NCI-H748 treated with DMSO at 0.1 percent for 48 hours (cell line): ENCODE data around the gene USB1.

Experiments used
- DNase-seq: peaks from one replicate; lab custom pipeline; 2025; lab: John Stamatoyannopoulos, UW

The USB1 gene

DNA sequence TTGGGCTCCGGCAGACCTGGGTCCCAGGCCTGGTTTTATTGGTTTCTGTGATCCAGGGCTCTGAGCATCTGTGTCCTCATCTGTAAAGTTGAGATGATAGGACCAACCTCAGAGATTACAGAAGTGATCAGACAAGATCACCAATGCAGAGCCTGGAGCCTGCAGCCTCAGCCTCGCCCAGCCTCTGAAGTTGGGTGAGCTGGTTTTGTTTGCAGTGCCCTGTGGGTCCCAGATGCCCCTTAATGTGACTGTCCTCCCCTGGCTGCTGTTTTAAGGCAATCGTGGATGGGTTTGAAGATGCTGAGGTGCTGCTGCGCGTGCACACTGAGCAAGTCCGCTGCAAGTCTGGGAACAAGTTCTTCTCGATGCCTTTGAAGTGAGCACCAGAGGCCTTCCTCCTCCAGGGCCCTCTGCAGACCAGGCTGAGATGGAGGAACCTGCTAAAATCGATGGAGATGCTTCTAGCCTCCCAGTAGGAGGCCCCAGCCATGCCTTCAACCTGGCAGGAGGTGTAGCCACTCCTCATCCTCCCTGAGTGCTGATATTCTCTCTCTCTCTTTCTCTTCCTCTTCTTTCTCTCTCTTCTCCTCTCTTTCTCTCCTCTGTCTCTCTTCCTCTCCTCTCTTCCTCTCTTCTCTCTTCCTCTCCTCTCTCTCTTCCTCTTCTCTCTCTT is 18.8 kb downstream of the USB1 start:
- DNase-seq: no peak

DNA sequence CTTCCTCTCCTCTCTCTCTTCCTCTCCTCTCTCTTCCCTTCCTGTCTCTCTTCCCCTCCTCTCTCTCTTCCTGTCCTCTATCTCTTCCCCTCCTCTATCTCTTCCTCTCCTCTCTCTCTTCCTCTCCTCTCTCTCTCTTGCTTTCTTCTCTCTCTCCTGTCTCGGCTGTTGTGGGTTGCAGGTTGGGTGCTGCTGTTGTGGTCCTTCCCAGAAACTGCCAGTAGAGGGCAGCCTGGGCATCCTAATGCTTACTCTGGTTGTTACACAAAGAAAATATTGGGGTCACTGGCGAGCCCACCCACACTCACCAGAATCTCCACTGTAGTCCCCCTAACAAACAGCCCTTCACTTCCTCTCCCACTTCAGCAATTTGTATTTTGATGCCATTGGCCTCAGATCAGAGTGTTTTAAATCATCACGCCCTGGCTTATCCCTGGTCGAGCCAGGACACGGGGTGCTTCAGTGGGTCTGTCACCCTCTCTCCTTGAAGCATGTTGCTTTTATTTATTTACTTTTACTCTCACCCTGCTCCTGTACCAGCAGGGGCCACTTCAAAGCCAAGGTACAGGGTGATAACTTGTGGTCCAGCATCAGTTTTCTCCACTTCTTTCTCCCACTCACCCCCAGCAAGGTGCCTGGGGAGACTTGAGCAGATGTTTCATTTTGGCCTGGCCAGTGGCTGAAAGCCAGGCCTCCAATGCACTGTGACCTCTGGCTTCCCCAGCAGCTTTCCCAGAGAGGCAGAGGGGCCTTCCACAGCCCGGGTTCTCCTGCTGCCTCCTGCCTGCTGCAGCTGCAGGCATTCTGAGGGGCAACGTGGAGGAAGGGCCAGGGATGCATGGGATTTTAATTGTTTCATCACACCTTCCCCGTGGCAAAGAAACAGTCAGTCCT is 19.7 kb downstream of the USB1 start:
- DNase-seq: no peak

DNA sequence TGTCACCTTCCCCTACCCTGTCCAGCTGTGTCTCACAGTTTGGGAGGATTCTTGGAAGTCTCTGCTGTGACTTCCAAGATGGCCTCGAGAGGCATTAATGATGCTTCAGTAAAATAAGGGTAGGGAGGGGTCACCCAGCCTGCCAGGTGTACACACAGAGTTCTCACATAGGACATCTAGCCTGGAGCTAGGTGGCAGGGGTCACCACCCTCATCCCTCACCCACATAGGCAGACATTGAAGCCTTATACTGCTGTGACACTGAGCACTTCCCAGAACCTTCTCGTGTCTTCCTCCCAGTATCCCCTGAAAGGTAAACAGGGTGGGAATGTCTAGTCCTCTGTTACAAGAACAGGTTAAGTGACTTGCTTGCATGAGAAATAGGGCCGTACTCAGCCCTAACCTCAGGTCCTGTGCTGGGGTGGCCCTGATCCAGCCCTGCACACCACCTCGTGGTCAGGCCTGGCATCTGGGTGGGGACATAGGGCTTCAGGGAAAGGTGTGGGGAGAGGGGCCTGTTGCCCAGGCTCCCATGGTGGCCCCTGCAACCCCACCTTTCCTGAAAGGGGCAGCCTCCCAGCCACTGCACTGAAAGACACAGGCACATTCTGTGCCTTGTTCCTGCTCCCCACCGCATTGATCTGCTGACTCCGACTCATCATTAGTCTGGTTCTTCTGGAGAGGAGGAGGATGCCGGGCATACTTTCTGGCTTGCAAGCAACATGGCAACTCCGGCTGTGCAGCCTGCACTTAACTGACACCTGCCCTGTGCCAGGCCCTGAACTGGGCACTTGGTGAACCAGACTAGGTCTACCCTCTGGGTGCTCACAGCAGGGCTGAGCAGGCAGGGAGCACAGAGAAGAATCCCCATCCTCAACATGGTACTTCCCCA is 20.7 kb downstream of the USB1 start:
- DNase-seq: no peak

DNA sequence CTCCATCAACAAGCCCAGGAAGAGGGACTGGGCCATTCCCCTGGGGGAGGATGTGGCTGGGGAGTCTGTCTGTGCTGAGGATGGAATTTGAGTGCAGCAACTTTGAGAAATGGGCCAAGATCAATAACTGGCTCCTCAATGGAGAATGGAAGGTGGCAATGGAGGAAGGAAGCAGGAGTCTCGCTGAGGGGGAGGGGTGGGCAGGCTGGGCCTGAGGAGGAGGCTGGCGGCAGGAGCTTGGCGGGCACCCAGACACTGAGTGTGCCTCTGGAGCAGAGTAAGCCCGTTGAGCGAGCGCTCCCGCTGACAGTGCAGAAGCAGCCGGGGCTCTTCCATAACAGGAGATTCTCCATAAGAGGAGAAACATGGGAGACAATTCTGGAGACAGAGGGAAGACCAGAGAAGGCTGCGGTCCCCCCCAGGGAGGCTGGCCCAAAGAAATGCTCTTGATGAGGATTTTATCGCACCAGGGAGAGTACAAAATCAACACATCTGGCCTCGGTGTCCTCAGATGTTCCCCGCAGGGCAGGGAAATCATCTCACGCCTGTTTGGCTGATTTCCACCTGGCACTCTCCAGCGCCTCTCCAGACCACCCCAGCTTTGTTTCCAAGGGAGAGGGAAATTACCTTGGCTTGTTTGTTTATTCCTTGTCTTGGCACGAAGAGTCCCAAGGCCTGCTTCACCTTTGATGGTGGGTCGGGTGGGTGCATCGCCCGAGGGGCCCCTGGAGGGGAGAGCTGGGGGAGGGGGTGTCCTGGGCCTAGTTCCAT is 21.6 kb downstream of the USB1 start:
- DNase-seq: no peak

DNA sequence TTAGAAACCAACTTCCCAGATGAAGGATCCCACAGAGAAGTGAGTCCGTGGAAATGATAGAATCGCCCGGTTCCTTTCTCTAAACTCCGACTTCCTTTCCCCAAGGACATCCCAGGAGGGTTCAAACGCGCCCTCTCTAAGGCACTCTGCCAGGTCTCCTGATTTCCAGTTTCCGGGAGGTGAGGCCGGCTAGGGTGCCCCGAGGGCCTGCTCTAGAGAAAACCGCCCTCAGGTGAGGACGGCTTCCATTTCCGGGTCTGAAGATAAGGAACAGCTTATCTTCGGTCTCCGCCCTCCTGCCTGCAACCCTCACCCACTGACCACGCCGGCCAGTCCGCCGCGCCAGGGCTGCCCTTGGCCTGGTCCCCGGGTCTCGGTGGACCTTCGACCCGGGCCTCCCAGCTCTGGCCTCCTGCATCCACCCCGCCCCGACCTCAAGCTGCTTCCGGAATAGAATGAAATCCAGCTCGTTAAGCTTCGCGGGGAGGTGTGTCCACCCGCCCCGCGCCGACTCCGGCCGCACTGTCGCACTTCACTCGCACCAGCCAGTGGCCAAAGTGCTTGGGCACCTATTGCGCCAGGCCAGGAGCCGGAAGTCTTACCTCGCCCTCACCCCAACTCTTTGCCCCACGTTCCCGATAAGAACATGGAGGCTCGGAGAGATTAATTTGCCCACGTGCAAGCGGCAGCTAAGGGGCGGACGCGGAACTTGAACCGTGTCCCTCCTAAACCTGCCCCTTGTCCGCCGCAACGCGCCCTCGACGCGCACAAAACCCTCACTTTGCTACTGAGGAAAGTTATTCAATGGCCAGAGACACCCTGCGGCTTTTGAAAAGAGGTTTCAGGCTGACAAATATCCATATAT is 23.5 kb downstream of the USB1 start:
- DNase-seq: no peak

DNA sequence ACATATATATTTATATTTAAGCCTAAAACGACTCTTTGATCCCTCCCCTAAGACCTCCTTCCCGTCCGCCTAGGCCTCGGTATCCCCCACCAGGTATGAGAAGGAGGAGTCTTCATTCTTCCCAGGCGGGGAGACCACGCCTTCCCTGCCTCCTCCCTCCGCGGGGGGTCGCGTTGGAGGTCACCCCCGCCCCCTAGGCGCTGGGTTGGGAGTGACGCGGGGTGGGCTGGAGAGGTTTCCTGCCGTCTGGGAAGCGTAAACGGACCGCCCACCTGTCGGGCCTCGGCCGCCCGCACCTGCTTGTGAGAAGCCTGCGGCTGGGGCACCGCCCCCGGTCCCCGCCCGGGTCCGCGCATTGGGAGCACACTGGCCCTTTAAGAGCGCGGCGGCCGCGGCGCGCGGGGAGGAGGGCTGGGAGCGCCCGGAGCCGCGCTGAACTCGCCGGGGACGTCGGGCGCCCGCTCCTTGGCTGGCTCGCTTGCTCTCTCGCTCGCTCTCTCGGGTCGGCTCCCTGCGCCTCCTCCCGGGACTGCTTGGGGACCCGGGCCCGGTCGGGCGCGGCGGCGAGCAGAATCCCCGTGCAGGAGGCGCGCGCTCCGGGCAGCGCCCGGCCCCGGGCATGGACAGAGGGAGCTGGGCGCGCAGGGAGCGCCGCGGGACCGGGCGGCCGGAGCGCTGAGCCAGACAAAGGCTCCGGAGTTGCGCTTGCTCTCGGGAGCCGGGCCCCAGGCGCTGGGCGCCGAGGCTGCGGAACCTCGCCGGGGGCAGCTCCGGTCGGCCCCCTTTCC is 24.3 kb downstream of the USB1 start, which contains the start of gene MMP15:
Gene MMP15, plus strand, starts transcription at position 404 of the 788 bp plus-strand sequence. CDS start 597 bp downstream, outside the sequence.
- peak; percentile 53 for DNase-seq

DNA sequence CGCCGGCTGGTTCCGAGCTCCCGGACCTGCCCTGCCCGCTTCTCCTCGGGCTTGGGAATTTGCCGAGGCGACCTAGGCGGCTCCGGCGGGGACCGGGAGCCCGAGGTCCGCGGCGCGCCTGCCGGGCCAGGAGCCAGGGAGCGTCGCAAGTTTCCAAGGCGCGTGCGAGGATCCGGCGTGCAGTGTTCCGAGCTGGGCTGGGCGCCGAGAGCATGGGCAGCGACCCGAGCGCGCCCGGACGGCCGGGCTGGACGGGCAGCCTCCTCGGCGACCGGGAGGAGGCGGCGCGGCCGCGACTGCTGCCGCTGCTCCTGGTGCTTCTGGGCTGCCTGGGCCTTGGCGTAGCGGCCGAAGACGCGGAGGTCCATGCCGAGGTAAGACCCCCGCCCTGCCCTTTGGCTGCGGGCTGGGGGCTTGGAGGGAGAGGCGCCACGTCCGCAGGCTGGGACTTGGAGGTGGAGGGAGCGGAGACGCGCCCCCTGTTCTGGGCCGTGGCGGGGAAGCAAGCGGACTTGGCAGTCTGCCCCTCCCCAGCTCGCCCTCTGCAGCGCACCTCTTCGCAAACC is 25.0 kb downstream of the USB1 start:
- DNase-seq: no peak

DNA sequence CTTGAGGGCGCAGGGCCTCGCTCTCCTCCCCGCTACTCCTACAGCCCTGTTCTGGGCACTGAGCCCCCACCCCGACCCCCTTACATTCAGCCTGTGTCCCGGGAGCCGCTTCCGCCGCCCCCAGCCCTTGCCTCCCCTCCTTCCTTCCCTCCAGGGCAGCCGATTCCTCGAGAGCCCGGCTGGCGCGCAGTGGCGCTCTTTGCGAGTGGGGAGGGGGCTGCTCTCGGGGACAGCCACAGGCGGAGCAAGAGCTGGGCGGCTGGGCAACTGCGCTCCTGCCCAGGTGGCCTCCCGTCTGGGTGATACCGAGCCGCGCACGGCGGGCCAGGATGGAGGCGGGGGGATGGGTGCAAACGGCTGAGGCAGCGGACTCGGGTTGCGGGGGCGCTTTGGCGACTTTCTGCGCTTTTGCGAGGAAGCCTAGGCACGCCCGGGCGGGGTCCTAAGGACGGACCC is 25.5 kb downstream of the USB1 start:
- no peak for DNase-seq

DNA sequence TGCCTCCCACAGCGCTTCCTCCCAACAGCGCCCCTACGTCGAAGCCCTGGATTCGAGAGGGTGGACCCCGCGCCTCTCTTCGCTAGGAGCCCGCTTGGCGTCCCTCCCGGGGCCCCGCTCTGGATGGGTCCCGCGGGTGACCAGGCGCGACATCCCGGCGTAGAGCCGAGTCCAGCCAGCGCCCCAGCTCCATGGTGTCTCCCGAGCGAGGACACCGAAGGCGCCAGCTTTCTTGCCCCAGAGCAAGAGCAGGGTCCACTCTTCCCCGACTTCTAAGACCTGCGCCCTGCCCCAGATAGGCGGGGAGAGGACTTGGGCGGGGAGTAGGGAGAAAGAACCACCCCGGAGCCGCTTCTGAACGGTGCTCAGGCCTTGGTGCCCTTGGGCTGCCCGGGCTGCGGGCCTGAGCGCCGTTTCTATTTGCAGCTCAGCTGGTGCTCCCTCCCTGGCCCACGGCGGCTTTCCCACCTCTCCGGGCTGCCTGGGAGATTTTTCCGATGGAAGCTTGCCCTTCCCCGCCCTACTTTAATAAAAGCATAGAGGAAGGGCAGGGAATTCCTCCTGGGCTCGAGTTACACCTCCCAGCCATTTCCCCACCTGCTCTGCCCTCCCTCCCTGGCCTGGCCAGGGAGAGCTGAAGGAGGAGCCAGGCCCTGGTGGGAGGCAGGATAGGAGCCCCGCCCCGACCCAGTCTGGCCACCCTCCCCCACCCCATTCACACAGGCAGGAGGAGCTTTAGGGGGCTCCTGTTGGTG is 26.1 kb downstream of the USB1 start:
- DNase-seq: no peak

DNA sequence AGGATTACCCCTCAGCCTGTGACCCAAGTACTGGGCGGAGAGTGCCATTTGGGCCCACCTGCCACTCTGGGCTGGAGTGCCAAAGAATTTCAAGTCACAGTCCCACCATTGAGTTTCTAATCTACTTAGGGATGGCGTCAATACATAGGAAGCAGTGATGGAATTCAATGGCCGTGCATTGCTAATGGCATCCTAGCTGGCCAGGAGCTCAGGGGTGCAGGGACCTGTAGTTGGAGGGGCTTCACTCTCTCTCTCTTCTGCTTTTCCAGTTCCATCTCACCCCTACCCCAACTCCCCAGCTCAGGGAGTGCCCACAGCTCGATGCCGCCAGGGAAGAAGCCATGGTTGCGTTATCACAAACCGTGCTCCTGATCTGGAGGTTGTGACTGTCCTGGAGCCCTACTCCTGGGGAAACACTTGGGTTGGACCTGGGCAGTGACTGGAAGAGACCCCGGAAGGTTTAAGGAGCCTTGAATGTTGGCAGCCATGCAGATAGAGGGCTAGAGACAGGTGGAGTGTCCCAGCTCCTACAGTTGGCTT is 26.8 kb downstream of the USB1 start:
- DNase-seq: no peak

DNA sequence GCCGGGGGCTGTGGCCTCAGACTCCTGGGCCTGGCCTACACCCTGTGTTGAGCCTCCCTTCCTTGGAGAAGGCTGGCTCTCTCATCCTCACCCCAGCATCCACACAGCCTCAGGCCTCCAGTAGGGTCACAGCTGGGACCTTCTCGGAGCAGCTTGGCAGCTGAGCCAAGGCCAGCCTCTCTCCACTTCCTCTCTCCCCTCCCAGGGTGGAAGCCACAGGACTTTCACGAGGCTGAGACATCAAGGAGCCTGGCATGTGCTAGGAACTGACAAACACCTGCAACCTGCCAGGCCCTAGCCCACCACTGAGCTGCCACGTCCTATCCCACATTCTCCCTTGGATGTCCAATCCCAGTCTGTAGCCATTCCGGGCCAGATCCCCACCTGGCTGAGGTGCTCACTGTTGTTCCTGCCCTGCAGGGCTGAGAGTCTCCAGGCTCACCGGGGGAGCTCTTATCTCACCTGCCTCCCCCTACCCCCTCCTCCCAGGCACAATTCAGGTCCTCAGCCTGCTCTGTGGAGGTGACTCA is 27.4 kb downstream of the USB1 start:
- DNase-seq: no peak

DNA sequence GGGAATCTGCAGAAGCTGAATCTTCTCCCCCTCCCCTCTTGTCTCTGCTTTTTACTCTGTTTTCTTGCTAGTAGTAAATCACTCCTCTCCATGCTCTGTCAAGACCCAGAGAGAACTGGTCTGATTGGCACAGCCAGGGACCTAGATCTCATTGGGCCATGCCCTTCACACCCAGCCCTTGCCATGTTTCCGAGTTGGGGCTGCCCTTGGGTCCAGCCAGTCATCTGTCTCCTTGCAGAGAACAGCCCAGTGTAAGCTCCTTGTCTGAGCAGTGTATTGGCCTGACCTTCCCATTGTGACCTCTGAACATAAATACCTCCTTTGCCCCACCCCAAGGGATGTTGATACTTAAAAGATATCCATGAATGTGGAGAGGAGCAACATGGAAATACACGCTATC is 28.2 kb downstream of the USB1 start:
- no peak for DNase-seq

DNA sequence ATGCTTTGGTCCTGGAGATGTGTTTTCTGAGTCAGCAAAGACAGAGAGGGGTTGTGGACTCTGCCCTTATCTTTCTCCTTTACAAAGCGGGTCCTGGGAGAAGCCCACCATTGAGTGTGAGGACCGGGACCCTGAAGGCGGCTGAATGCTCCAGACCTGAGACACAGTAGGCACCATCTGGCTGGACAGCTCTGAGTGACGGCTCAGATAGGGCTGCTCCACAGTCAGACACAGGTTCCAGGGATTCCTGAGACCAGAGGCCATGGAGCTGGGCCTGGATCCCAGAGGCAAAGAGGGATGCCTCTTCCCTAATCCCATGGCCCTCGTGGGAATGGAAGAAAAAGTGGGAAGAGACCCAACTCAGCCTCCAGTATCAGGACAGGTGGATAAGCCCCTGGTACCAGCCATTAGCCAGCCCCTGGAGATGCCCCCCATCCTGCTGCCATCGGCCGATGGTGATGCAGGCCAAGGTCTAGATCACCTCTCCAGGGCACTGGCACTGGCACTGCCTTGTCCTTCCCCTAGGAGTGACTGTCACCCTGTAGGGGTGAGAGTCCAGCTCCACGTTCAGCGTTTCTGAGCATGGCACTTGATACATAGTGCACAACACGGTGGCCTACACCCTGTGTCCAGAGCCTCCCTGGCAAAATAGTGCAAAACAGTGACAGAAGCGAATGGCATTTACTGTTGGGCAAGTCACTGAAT is 29.1 kb downstream of the USB1 start:
- no peak for DNase-seq

DNA sequence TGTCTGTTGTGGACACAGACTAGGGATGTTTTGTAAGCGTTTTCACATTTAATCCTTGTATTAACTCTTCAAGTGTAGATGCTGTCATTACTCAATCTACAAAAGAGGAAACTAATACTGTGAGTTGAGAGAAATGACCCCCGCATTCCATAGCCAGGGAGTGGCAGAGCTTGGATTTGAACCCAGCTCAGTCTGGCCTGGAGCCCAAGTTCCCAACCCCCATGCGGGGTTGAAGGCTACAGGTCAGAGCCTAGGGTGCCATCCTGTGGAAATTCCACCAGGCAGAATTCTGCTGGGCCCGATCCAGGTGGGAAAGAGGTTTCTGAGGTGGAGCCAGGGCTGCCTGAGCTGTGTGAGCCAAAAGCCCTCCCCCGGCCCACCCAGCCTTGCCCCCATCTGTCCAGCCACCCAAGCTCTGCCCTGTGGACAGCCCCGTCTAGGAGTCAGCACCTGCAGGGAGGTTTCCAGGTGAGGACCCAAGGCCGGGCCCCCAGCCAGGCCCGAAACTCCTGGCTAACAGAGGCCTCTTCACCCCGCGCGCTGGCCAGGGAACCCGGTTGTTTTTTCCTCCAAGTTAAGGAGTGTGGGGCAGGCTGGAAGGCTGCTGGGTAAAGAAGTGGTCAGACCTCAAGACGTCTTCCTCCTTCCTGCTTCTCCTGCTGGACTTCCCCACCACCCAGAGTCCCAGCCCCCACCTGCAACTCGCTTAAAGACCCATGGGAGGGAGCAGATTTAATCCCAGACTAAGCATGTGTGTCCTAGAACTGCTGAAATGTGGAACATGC is 30.0 kb downstream of the USB1 start:
- no peak for DNase-seq

DNA sequence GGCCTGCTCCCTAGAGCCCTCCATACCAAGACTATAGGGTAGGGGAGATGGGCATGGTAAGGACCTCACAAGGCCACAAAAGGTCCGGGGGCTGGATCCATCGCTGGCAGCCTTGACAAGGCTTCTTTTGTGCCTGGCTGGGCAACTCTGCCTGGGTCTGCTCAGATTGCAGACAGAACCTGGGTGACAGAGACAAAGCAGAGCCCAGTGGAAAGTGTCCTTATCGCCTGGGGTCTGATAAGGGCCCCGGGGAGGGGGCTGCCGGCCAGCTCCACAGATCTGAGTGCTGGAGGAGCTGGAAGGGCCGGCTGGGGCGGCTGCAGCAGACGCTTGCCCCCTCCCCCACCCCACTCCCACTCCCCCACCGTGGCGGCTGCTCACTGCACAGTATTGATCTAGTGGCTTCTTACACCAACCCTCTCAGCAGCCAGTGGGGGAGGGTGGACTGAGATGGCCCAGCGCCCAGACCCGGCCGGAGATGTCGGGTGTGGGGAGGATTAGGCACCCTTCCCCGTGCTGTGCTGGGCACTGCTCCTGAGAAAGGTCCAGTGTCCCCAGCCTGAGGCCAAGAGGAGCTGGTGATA is 31.6 kb downstream of the USB1 start:
- DNase-seq: no peak

DNA sequence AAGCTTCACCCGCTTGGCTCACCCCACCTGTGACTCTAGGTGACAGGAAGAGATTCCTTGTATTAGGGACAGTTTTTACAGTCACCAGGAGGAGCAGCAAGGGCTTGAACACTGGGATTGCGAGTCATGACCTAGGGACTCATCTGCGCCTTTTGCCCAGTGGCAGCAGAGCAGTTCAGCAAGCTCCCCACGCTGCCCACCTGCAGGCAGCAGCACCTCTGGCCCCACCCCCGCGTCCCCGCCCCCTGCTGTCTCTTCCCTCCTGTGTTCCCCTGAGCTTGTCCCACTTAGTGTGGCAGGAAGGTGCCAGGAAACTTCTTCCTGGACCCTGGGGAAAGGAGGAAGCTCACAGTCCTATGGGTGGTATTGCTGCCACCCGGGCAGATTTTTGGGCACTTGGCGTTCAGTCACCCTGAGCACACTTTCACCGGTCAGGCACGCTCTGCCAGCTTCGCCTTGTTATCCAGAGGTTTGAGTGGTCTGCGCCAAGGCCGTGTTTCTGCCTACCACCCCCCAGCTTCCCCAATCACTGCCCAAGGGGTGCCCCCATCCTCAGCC is 33.0 kb downstream of the USB1 start:
- DNase-seq: no peak
